Suprapubic skin (tissue), 3 donors: ENCODE results near the gene RNF217.

Experiments
- CTCF ChIP-seq, 2 donors: fragments of 200-600 bp in 1 of 2; fragments of 450-650 bp in 1 of 2; sonication (generic) in 1 of 2; IDR thresholded peaks; one replicate each; pipeline ENCODE4 v1.5.1; 2016 to 2019; ENCODE audit warnings: antibody characterized with exemption in 2 of 2, mild to moderate bottlenecking in 1 of 2, moderate library complexity in 1 of 2
- EP300 ChIP-seq: sonication (generic); formaldehyde crosslinking; IDR thresholded peaks from one replicate; pipeline ENCODE4 v1.6.1; 2017; ENCODE audit warnings: antibody characterized with exemption
- POLR2A ChIP-seq, 2 donors: fragments of 450-650 bp; IDR thresholded peaks; one replicate each; pipeline ENCODE4 v1.6.1; 2017; ENCODE audit warnings: antibody characterized with exemption in 2 of 2, mild to moderate bottlenecking in 2 of 2, moderate library complexity in 2 of 2

DNA sequence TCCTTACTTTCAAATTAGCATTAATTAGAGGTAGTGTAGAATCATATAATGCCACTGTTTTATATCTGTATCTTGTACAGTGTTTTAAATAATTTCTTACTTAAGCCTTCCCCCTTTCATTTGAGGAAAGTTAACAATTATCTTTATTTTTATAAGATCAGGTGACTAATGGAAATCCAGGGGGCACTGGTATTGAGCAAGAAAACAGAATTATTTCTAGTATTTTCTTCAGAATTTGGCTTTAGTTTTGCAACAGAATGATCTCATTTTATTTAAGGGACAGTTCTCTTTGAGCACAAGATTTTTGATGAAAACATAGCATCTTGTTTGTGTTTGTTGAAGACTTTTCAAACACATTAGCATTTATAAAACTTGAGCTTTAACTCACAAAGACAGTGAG is 55.9 kb downstream of the RNF217 start:
- TF ChIP-seq EP300: no peak
- no peak for TF ChIP-seq POLR2A (IDR thresholded peaks at IDR 0.05)
- no peak for TF ChIP-seq CTCF (IDR thresholded peaks at IDR 0.05)
